ENCODE data around the gene MAP7D3.
"Not testable (repeated sequence)": the region's sequence is repeated elsewhere in the genome, so short reads cannot be mapped to it uniquely, and the experiment has no call there.

The MAP7D3 gene

DNA sequence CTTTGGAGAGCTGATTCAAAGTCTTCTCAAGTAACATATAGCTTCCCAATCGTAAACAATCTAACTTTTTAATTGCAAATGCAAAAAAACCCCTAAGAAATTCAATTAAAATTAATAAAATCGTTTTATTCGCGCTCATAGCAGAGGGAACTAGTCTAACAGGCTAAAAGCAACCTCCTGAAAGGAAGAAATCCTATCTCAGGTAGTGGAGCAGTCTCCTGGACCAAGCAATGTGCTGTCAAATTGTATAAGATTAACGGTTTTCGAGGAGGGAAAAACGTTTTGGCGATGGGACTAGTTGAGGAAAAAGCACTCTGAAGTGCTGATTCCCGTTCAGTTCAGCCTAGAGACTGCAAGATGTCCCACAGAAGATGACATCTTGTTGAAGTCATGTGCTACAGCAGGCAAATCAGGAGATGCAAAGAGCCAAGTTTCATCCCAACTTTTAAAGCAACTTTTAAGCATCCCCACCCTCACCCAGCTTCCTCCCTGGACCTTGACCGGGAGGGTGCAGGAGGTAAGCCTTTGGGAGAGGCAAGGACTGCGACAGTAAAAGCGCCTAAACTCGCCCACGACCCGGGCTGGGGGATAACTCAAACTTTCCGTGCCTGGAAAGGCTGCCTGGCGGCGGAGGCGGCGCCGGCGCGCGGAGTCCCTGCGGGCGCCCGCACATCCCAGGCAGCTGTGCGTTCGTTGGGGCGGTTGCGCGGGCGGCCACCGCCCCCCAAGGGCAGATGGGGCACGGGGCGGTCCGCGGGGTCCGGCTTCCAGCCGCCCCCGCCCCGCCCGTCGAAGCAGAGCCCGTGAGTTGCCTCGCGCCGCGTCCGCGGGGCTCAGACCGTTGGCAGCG is 784 bp downstream of the MAP7D3 start:
- peak; percentile 35 for DNase-seq

DNA sequence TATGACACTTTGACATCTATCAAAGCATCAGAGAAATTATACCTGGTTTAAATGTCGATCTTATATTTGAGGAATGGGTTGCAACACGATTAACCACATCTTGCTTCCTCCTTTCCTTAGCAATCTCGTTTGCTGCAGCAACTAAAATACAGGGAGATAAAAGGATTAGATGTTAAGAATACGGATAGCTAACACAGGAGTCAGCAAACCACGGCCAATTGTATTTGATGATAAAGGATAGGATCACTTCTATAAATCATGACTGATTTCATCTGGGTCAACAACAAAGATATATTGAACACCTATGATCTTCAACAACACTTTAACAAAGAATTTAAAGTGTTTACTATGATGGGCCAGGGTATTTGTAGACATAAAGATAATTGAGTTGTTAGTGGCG is 5.0 kb downstream of the MAP7D3 start:
- no peak for DNase-seq

DNA sequence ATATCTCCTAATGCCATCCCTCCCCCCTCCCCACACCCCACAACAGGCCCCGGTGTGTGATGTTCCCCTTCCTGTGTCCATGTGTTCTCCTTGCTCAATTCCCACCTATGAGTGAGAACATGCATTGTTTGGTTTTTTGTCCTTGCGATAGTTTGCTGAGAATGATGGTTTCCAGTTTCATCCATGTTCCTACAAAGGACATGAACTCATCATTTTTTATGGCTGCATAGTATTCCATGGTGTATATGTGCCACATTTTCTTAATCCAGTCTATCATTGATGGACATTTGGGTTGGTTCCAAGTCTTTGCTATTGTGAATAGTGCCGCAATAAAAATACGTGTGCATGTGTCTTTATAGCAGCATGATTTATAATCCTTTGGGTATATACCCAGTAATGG is 13.4 kb downstream of the MAP7D3 start:
- DNase-seq = not testable (repeated sequence)

DNA sequence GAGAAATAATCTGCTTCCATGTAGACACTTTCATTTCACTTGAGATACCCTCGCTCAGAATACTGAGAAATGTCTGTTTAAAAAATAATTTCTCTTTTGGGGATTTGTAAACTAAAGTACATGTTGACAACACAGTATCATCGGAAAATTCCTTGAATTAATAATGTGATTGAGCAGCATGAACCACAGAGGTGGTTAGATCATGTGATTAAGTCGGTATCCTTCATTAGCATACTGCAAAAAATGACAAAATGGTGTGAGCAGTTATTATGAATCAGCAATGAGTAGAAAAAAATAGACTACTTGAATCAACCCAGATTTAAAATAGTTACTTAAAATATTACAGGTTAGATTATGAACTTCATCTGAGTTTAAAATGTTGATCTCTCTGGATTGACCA is 14.1 kb downstream of the MAP7D3 start:
- no peak for DNase-seq

DNA sequence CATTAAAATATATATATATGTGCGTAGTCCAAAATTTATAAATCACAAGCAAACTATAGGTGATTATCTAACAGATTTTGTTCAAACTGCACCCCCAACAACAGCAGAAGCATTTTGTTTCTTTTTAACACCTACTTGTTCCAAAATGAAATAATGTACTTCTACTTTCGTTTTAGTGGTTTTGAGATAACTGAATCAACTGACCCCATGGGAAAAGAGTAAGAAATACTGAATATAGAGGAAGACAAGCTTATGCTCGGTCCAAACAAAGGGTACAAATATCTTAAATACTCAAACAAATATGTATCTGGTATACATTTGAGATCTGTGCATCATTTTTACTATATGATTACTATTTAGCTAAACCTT is 22.4 kb downstream of the MAP7D3 start:
- no peak for DNase-seq

DNA sequence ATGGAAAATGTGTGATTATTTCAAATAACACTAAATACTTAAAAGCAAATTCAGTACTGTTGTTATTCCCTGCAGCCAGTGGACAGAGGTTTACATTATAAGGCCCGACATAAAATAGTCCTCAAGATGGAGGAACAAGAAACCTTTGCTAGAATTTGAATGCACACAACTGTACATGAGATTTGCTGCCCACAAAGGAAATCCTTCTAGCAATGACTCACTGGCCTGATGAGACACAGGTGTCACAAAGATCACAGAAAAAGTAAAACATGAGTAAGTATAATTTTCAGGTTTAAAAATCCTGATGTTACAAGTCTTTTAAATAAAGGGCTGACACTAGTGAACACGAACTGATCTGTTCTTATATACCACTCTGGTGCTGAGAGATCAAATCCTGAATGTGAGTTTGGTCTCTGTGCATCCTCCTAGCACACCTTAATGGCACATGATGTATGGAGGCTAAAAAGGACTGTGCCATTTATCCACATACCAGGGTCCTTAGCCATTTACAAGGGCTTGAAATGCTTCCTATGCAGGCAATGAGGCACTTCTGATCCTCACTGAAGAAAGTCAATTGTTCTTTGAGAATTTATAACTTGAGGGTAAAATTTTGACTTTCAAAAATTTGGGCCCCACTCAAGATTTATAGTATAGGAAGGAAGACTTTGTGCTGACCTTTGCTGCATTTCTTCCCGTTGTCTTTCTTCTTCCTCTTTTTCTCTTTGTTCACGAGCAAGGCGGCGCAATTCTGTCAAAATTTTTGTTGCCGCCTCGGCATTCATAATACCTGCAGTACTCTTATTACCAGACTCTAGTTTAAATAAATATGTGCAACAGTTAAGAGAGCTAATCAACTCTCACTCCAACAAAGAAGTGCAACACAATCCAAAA is 23.0 kb downstream of the MAP7D3 start:
- no peak for DNase-seq

DNA sequence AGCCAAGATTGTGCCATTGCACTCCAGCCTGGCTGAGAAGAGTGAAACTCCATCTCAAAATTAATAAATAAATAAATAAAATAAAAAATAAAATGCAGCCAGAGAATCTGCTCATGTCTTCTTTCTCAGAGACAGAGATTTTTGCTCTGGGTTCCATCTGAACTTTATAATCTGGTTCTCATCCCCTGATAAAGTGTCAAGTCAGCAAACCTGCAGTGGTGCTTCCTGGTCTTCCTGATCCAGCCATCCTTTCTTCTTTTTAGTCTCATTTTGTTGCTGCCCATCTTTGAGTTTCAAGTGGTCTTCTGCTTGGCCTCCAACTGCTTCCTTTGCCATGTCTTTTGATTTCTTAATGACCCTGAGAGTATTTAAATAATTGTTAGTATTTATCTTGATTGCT is 24.1 kb downstream of the MAP7D3 start:
- DNase-seq = no peak

DNA sequence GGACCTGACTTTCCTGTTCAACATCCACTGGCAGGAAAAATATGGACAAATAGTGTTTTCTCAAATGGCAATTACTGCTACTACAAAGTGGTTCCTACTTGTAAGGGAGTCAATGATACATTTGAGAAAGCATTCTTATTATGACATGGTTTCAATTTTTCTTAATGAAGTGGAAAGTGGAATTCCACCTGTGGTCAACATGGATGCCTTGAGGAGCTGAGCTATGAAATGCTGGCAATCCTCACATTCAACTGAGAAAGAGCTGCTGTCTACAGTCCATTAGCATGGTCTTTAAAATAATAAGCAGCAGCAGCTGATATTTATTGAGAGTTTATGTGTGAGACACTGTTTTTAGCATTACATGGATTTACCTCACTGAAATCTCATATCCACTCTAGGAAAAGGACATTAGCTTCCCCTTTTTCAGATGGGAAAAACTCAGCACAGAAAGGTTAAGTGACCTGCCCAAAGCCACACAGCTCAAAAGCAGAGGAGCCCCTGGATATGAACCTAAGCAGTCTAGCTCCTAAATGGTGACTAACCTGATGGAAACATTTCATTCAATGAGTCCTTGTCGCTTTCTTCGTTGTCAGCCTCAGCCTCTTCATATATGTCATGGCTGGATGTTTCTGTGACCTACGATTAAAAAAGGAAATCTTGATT is 29.2 kb downstream of the MAP7D3 start:
- DNase-seq = no peak

DNA sequence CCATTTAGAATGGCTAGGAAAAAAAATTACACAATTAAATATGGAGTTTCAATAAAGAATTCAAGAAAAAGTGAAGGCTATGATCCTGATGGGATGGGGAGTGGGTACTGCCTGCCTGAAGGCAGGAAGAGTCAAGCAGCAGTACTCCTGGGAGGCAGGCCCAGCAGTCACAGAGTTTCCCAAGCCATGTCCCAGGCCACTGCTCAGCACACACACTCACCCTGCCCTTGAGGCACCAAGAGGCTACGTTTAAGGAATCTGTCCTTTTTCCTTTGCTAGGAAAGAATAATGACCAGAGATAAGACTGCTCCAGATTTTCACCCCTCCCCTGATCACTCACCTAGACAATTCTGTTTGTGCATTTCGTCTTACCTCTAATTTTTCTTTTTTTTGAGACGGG is 30.2 kb downstream of the MAP7D3 start:
- no peak for DNase-seq

DNA sequence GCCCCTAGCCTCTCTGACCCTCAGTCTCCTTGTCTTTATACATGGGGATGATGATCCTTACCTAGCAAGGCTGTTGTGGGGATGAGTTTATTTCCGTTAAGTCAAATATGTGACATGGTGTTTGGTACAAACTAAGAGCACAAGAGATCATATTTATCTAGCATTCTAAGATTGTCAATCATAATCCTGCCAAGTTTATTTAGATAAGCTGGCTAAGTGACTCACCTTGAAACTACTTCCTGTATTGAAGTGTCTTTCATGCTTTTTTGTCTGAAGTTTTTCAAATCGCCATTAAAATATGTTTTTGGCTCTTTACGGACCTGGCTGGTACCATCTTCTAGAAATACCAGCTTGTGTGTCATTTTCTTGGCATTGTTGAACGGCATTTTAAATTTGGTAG is 30.7 kb downstream of the MAP7D3 start:
- no peak for DNase-seq

DNA sequence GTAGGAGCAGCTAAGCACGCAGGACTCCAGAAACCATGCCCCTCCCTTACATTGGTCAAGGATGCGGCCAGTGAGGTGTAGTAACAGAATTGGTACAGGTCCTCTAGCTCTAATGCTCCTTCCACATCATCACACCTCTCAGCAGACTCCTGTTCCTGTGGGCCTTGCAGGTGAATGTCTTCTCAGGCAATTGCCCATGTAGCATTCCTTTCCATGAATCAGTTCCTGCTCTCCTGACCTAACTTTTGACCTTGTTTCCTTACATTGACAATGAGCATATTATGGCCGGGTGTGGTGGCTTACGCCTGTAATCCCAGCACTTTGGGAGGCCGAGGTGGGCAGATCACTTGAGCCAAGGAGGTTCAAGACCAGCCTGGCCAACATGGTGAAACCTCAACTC is 31.3 kb downstream of the MAP7D3 start:
- no peak for DNase-seq

DNA sequence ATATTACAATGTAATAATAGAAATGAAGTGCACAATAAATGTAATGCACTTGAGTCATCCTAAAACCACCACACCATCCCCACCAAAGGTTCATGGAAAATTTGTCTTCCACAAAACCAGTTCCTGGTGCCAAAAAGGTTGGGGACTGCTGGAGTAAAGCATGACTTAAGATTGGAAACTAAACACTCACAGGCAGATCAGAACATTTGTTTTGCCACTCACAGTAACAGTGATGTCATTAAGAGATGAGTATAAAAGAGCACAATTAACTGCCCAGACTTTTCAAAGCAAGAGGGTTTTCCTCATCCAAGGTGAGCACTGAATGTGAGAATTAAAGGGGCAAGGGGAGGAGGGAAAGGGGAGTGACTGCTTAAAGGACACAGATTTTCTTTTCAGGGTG is 35.6 kb downstream of the MAP7D3 start:
- DNase-seq = no peak

DNA sequence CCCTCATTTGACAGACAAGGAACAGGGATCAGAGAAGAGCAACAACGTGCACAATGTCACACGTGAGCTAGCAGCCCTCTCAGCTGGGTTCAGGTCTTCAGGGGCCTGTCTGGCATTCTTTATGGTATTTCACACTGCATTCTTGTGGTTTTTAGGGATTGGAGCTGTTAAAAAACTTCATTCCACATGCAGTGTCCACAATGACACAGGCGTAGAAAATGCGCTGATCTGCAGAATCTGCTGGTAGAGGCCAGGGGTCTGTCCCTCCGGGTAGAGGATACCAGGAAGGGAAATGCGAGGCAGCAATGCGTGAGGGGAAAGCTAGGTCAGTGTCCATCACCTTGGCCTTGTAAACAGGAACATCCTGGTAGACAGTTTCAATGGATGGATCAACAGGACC is 36.6 kb downstream of the MAP7D3 start:
- DNase-seq = no peak

DNA sequence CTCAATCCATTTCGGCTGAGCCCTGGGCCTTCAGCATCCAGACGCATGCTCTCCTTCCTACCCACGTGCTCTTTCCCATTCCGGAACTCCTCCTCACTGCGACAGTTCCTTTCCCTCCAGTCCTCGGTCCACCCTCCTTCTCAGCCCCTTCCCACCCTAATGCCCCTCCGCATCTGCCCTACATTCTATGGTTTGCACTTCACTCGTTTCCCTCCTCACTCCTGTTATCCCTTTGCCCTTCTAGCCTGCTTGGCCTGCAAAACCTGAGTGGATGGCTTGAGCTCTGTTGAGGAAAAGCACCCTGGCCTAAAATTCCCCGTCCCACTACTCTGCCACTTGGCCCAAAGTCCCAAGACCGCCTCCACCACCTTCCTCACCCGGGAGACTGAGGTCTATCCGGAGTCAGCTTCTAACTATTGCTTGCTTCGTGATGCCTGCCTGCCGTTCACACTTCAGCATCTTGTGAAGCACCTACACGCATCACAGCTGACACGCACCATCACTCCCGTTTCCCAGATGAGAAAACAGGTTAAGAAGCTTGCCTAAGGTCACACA is 38.6 kb downstream of the MAP7D3 start:
- DNase-seq = no peak

DNA sequence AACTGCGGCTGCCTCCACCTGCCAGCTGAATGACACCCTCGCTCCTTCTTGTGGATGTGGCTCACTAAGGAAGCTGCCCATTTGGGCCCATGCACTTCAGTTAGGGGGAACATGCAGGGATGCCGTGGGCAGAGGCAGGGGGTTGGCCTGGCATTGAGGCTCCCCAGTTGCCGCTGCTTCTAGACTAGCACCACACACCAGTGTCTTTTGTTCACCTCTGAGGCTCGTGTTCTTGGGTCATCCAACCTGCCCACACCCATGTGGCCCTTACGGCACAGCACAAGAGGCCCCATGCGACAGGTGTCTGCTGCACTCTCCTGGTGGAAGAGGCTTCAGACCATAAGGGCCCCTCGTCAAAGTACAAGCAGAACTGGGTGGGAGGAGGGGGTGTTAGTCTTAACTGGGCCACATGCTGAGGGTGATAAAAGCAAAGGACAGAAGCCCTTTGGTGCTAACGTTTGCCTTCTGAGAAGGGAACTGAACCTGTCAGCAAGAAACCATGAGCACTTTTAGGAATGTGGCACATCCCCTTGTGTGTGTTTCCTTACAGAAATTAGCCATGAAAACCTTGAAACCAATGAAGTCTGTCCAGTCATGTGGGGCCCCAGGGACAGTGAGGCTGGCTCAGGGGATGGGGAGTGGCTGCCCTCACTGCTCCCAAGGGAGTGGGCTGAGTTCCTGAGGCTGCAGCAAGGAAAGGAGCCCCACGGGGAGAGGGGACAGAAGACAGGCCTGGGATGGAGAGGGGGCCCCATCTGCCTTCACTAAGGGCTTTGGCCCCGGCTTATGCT is 39.2 kb downstream of the MAP7D3 start:
- DNase-seq = no peak

DNA sequence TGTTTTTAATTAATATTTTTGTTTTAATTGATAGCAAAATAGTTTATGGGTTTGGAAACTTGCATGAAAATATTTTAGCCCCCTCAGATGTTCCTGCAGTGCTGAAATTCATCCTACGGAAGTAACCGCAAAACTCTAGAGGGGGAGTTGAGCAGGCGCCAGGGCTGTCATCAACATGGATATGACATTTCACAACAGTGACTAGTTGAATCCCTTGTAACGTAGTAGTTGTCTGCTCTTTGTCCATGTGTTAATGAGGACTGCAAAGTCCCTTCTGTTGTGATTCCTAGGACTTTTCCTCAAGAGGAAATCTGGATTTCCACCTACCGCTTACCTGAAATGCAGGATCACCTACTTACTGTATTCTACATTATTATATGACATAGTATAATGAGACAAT is 40.4 kb downstream of the MAP7D3 start:
- DNase-seq = no peak

DNA sequence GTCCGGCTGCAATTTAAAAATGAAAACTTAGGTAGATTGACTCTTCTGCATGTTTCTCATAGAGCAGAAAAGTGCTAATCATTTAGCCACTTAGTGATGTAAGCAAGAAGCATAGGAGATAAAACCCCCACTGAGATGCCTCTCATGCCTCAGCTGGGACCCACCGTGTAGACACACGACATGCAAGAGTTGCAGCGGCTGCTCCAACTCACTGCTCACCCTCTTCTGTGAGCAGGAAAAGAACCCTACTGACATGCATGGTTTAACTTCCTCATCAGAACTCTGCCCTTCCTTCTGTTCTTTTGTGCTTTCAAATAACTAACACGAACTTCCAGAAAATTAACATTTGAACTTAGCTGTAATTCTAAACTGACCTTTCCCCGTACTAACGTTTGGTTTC is 41.0 kb downstream of the MAP7D3 start:
- DNase-seq = no peak

DNA sequence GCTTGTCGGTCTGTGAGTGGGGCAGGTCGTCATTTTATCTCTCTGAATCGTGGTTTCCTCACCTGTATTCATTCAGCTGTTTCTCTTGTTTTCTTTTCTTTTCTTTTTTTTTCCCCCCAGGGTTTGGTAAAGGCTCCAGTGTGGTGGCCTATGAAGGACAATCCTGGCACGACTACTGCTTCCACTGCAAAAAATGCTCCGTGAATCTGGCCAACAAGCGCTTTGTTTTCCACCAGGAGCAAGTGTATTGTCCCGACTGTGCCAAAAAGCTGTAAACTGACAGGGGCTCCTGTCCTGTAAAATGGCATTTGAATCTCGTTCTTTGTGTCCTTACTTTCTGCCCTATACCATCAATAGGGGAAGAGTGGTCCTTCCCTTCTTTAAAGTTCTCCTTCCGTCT is 41.4 kb downstream of the MAP7D3 start:
- DNase-seq = no peak

DNA sequence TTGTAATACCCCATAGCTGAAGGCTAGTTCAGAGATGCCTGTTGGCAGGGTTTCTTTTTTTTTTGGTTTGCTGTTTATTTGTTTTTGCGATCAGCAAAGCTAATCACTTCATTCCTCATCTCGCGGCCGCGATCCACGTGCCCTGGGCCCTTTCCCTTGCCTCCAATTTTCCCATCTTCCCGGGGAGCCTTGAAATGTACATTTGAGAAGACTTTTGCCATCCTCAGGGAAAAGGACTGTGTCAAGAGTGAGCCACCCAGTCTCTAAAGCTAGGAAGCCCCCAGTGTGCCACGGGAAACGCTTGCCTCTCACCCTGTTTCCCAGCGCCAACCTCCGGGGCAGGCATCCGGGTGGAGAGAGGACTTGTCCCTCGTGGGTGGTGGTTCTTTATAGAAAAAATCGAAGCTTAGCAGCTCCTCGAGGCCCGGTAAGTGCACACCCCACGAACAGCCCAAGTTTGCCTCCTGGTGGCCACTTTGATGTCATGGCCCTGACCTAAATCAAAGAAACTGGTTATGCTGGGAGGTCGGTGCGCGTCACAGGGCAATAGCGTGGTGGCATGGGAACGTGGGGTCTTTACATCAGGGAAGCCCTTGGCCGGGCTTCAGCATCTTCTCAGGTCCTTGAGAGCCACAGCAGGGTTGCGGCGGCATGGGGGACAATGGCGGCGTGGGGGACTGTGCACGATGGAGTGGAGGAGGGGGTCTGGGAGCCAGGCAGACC is 42.0 kb downstream of the MAP7D3 start:
- peak; percentile 37 for DNase-seq

DNA sequence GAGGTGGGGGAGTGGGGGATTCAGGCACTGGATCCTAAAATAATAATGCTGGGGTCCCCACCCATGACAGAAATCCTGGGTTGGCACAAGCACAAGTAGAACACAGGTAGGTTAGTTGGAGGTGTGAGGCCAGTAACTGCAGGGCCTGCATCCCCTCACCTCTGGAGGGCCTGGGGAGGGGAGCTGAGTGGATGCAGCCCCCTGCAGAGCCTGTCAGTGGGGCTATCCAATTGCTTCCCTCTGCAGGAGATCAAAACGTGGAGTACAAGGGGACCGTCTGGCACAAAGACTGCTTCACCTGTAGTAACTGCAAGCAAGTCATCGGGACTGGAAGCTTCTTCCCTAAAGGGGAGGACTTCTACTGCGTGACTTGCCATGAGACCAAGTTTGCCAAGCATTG is 43.7 kb downstream of the MAP7D3 start:
- no peak for DNase-seq

DNA sequence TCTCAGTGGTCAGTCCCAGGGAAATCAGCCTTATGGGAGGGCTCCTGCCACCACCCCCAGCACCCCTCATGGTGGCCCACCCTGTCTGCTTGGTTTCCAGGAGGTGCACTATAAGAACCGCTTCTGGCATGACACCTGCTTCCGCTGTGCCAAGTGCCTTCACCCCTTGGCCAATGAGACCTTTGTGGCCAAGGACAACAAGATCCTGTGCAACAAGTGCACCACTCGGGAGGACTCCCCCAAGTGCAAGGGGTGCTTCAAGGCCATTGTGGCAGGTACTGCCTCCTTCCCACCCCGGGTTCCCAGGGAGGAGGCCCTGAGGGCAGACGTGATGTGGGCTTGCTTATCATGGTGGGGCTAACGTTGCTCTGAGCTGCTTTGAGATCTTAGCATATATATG is 44.3 kb downstream of the MAP7D3 start:
- DNase-seq = no peak

DNA sequence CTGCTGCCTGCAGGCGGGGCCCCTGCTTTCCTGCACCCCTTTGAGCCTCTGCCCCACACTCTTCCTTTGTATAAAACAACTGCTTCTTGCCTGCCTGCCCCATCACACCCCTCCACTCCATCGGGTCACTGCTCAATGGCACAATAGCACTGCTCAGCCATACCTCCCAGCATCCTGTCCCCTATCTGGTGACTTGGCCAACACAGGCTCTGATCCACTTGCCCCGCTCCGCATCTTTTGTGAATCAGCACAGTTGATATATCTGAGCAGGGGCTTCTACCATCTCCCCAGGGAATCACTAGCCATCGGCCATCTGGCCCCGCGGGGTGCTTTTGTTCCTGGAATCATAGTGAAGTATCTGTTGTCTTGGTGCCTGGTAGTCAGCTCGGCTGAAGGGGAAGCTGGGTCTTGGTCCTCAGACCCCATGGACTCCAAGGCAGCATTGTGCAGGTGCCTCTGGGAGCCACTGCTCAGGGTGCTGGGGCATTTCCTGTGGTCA is 45.3 kb downstream of the MAP7D3 start:
- no peak for DNase-seq

Data from activated CD4-positive, alpha-beta T cell treated with anti-CD3 and anti-CD28 coated beads, Interleukin-2, amount 50 U/mL, for 1 hour (primary cell).